HG02852 (cell line): ENCODE results near the gene SLC41A3.

Experiments
- ATAC-seq: cut with Tn5 transposase; IDR thresholded peaks from one replicate; pipeline ENCODE4 v1.9.1; 2021; ENCODE audit warnings: mild to moderate bottlenecking, moderate library complexity; ENCODE audit not compliant: unreplicated experiment

Gene SLC41A3

DNA sequence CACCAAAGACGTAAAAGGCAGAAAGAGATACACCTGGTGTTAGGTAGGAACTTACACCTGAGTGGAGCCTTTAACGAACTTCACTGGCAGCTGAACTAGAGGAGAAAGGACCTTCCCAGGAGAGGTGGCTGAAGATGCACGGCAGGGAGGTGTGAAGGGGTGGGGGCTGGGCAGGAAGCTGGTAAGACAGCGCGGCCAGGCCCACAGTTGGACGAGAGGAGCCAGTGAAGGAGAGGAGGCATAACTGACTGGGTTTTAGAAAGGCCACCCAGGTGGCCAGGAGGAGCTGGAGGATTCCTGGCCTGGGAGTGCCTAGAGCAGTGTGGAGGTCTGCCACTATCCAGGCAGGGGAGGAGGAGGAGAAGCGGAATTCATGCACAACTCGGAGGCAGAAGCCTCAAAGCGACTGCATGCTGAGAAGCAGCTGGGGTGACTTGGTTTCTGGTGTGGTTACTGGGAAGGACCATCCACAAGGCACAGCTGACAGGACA is 51.9 kb downstream of the SLC41A3 start:
- ATAC-seq = no peak

DNA sequence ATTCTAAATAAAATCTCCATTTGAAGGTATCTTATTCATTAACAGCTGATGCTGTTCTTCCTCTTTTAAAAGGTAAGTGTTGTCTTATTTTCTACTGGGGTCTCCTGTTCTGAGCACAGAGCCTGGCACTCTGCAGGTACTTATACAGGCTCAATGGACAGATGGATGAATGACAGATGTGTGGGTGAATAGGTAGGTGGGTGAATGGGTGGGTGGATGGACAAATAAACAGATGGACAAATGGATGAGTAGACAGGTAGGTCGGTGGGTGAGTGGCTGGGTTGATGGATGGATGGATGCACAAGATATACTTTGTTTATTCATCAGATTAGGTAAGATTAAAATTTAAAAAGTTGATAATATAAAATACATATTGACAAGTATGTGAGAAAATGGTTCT is 53.5 kb downstream of the SLC41A3 start:
- no peak for ATAC-seq

DNA sequence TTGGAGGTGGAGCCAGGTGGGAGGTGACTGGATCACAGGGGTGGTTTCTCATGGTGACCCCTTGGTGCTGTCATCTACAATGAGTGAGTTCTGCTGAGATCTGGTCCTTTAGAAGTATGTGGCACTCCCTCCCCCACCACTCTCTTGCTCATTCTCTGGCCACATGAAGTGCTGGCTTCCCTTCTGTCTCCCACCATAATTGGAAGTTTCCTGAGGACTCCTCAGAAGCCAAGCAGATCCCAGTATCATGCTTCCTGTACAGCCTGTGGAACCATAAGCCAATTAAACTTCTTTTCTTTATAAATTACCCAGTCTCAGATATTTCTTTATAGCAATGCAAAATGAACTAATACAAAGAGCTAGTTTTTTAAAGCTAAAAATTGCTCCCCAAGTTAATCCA is 54.7 kb downstream of the SLC41A3 start:
- ATAC-seq = no peak

DNA sequence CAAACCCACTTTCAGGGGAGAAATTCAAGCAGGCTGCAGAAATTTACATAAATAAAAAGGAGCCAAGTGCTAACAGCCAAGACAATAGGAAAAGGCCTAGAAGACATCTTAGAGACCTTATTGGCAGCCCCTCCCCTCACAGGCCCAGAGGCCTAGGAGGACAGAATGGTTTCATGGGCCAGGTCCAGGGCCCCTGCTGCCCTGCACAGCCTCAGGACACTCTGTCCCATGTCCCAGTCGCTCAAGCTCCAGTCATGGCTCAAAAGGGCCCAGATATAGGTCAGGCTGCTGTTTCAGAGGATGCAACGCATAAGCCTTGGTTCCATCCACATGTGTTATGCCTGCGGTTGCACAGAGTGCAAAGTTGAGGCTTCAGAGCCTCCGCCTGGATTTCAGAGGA is 55.8 kb downstream of the SLC41A3 start:
- no peak for ATAC-seq

DNA sequence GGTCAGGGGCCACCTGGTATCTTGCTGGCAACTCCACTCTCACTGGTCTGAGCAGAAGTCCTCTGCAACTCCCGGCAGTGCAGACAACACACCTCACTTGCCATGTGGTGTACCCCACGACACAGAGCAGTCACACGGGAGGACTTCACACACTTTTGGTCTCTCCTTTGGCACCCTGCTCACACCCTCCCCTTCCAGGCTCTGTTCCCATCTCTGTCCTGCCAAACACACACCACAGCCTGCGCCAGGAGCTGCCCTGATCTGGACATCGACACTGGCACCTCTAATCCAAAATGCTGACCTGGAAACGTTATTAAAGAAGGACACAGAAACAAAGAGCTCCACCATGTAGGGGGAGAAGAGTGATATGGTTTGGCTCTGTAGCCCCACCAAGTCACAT is 57.2 kb downstream of the SLC41A3 start:
- no peak for ATAC-seq

DNA sequence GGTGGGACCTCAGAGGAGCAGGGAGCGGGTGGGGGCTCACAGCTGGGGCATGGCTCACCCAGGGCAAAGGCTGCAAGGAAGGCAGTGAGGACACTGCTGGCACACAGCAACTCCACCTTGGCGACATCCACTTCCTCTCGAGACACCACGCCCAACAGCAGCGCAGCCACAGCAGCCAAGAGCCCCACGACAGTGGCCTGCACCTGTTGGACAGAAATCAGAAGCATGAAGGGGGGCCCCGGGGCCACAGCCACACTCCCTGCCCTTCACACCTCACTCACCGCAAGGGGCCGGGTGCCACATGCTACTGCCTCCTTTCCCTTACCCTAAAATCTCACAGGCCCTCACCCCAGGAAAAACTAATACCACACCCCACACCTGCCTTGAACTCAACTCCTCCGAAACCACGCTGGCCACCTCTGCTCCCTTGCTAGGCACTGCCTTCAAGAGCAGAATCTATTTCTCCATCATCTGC is 57.6 kb downstream of the SLC41A3 start:
- no peak for ATAC-seq

DNA sequence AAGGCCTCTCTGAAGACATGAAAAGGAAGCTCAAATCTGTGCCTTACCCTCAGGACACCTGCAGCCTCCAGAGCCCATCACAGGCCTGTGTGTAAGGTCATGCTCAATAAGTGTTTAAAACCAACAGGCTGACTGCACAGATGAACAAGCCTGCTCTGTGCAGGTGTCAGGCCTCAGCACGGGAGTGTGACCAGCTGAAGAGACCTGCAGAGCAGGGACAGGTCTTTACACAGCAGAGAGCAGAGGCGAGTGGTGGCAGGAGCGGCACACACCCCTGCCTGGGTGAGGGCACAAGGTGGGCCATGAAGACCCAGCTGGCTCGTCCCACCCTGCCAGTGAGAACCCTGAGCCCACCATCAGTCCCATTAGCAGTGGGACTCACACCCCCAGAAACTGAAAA is 58.1 kb downstream of the SLC41A3 start:
- no peak for ATAC-seq

DNA sequence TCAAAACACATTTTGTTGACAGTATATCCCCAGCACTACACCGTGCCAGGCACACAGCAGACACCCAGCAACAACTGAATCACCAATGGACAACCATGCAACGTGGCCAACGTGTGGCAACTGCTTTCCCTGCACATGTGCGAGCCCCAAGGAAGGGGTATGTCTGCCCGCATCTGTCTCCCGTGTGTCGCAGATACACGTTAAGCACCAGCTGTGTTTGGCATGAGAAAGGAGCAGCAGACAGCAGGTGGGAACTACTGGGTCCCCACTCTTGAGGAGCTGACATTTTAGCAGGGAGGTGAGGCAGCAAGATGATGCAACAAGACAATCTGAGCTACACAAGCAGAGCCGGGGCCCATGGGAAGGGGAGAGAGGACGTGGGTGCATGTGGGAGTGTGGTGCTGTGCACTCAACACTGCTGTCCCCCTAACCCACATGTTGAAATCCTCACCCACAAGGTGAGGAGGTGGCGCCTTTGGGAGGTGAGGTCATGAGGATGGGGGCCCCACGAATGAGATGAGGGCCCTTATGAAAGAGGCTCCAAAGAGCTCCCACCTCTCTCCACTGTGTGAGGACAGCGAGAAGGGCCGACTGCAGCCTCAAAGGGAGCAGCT is 58.7 kb downstream of the SLC41A3 start:
- no peak for ATAC-seq

DNA sequence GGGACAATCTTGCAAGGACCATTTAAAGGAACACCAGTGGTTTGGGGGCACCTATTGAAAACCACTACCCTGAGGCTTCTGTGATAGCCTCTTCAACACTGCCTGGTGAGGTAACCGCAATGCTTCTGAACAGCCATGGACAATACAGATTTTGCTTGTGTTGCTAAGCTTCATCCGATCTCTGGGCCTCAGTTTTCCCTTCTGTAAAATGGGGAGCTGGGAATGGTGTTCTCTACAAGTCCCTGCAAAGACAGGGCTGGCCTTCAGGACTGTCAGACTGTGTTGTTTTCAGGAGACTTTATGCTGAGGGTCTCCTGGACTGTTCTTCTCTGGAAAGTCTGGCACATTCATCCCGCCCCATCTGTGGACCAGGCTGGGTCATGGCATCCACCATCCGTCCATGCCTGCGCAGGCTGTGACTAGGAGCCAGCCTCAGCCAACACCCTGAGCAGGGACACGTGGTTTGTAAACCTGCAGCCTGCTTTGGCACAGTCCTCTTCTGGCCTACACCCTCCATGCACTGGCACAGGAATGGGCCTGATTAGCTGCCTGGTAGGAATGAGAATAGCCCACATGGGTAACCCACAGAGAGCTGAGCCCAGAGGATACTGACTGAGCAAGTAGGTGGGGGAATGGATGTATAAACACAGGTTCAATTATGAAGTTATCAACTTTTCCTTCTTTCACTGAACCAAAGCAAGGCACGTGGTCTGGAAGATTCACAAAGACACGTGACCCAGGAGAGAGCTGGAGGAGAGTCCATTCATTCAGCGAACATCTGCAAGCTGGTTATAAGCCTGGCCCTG is 59.7 kb downstream of the SLC41A3 start:
- no peak for ATAC-seq

DNA sequence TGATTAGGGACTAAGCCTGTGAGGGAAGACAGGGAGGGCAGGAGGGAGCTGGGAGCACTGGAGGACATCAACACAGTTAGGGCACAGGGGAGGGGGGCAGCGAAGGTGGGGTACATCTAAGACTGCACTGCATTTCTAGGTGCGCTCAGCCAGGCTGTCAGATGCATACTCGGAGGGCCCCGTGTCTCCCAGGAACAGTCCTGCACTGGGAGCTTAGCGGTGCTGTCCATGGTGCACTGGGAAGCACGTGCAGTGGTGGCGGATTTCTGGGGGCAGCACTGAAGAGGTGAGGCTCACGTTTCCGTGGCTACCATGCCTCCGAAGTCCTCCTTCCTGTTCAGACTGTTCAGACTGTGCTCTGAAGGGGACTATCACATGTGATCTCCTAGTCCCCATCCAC is 60.5 kb downstream of the SLC41A3 start:
- ATAC-seq = no peak

DNA sequence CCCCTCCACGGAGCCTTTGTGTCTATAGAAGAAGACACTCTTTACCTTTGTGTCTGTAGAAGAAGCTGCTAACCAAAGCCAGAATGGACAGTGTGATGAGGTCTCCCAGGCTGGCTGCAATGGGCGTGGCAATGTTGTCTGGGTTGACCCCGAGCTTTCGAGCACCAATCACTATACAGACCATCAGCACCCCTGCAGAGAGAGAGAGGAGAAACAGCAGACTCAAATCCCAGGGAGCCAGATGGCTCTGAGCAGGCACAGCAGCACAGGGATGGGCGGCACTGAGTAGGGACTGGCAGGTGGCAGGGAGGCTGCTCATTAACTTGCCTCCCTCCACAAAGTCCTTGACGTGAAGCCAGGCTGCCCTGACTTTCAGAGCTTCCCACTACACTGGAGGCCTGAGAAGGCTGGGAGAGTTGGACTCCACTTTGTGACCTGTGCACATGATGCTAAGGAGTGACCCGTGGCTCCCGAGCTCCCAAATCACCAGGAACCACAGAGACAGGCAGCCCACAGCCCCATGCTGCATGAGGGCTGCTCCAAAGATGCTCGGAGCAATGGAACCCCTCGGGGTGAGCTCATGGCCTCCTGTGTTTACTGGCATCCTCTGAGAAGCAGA is 61.1 kb downstream of the SLC41A3 start:
- ATAC-seq = no peak

DNA sequence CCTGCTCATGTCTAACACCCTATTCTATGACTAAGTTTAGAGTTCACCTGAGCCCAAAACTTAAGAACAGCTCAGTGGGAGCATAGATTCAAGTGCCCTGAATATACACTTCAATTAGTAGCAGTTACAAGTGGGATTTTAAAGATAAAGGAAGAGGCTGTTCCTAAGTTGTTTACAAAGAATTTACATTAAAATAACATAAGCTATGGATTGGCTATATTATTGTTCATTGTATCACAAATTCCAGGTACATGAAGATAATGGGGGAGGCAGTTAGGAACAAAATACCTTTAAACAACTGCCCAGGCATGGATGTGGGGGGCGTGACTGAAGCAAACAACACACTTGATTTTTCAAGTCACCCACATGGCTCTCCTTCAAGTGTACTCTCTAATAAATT is 62.2 kb downstream of the SLC41A3 start:
- no peak for ATAC-seq

DNA sequence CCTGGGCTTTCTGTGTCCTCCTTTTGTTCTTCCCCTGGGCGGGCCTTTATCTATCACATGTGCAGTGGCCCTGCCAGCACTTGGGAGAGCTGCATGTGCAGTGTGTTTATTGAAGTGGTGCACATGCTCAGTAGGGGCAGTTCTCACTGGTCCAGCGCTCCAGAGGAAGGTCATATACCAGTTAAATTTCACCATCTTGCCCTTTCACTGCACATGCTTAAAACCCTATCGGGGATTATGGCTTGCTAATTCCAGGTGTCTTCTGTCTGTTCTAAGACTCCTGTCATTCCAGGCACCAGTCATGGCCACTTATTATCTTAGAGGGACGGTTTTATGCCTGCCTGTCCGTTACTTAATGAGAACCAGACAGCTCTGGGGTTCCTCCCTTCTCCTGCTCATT is 62.7 kb downstream of the SLC41A3 start:
- ATAC-seq = no peak

DNA sequence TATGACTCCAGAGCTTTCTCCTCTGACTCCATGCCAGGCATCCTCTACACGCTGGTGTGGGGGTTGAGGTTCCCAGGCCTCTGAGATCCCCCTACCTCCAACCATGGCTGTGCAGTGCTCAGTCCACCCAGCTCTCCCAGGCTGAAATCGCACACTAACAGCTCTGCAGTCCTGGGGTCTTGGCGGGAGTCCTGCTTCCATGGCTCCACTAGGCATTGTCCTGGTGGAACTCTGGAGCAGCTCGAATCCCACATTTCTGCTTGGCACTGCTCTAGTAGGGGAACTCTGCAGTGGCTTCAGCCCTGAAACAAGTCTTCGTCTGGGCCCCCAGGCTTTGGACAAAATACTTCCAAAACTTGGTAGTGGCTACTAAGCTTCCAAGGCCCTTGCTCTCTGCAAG is 64.2 kb downstream of the SLC41A3 start:
- no peak for ATAC-seq

DNA sequence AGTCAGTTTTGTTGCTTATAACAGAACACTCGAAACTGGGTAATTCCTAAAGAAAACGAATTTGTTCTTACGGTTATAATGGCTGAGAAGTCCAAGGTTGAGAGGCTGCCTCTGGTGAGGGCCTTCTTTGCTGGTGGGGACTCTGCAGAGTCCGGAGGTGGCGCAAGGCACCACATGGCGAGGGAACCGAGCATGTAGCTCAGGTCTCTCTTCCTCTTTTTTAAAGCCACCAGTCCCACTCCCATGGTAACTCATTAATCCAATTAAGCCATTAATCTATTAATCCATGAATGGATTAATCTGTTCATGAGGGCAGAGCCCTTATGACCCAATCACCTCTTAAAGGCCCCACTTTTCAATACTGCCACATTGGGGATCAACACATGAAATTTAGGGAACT is 64.9 kb downstream of the SLC41A3 start:
- ATAC-seq = no peak

DNA sequence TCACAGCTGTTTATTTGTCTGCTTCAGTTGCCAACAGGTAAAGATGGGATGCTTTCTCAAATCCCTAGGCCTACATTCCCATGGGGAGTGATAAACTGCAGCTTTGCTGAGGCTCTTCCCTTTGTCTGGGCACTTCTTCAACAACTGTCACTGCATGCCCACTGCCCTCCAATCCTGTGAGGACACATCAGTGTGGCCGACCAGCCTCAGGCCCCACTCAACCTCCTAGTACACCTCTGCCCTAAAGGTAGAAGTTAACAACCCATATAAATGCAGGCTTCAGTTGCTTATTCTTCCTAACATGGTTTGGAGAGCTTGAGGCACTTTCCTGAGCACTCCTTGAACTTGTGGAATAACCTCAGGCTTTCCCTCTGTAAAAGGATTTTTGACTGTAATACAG is 65.4 kb downstream of the SLC41A3 start:
- no peak for ATAC-seq

DNA sequence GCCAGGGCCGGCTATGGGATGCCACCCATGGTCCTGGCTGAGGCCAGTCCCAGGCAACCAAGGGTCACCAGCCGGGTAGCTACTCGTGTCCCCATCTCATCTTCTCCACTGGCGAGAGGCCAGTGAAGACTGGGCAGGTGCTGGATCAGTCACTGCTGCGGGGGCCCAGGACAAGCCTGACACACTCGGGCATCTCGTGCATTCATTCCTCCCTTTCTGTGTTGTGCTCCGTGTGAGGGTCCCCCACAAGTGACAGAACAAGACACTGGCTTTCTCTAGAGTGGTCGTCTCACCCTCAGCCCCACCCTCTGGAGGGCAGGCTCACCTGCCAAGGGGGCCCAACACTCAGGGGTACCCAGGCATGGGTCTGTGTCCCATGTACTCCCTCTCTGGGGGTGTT is 66.6 kb downstream of the SLC41A3 start:
- no peak for ATAC-seq

DNA sequence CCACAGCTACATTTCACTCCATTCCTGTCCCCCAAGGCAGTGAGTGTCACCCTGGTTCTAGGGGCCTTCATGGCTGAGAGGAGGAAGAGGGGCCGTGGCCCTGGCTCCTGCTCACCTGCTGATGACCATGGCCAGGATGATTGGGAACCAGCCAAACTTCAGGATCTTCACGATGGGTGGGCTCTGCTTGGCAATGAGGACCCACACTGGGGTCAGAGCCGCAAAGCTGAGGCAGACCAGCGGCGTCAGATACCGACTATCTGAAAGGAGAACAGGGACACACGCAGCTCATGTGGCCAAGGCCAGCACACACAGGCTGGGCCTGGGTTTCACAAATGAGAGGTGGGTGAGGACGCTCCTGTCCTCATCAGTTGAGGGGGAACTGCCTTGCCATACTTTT is 67.3 kb downstream of the SLC41A3 start:
- ATAC-seq = no peak

DNA sequence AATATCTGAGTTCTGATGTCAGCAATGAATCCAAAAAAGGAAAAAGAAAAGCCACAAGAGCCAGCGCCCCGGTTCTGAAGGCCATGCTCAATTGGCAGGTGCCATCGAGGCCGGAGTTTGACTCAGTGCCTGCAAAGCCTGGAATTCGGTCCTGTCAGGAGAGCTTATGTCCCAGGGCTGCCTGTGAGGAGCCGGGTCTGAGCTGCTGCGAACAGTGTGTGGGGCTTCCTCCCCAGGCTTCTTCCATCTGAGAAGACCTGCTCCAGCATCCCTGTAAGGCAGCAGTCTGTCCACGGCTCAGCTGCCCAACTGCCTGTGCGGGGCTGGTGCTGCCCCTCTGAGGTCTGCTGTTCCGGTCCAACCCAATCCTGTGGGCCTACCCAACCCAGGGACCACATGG is 68.8 kb downstream of the SLC41A3 start:
- ATAC-seq = no peak

DNA sequence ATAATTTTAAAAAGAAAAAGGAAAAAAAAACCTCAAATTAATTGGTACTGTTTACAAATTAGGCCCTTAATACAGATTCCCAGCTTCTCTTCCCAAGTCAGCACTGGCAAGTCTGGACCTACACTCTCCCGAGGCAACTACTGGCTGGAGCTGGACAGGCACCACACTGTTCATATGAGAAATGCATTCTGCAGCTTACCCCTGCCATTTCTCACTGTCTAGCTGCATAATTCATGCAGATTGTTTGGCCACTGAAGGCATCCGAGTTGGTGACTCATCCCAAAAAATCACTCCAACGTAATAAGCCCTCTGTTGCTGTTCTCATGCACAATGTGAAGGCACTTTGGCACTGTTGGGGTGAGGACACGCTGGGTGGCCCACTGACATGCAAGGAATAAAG is 69.7 kb downstream of the SLC41A3 start:
- no peak for ATAC-seq

DNA sequence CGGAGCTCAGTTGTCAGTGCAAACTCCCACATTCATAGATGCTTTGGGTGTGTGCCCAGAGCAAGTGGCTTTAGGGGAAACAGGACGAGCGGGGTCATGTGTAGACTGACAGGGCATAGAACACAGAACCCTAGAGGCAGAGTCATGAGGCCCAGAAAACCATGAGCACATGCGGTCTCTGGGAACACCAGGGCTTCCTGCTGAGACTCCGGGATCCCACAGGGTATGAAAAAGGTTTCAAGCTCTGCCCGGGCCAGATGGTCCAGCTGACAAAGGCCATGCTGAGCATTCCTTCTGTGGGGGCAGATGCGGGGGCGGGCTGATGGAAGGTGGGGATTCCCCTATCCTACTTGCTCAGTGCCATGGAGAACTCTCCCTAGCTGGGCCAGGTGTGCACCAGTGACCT is 70.2 kb downstream of the SLC41A3 start:
- ATAC-seq = no peak

DNA sequence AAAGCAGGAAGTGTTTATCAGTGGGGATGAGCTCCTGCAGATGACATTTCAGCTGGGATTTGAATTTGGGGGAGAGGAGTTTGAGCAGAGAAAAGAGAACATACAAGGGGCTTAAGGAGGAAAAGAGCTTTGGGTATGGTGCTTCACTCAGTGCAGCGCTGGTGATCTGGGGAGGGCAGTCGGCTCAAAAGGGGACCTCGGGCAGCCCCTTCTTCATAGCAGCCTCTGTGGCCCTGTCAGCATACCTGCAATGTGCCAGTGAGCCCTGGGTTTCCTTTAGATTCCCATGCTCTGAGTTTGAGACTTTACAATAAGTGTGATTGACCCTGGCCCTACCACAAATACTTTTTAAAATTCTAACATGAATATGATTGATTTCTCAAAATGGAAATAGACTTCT is 74.7 kb downstream of the SLC41A3 start:
- no peak for ATAC-seq
